Calu3 (cell line): ENCODE measurements around the gene NAALADL2. TPM values are rescaled to one million over a fixed set of nuclear protein-coding genes. Genes with fewer than 3 reads are reported as not detected.
A peak's percentile ranks its signal among the peaks of the same experiment; 100 is the strongest.

Experiments
- BruUV-seq: library from RNA; stranded (reverse); fragments of 400-500 nt; replicated peaks from 2 replicates; lab custom pipeline; 2021; lab: Mats Ljungman, UMichigan
- CTCF ChIA-PET: fragments of 300-600 bp; sonication (Branson Sonifier 250); formaldehyde crosslinking; loops from one replicate; lab custom pipeline; 2022; ENCODE audit warnings: antibody characterized with exemption; lab: Charles Lee
- DNase-seq: peaks from one replicate; pipeline ENCODE4 v3.0.0; 2022
- H3K27ac Mint-ChIP-seq: one replicate; pipeline ENCODE4 v1.8.0; 2022; ENCODE audit warnings: mixed read lengths; ENCODE audit not compliant: unreplicated experiment
- H3K27me3 Mint-ChIP-seq: one replicate; pipeline ENCODE4 v1.8.0; 2022; ENCODE audit warnings: mixed read lengths; ENCODE audit not compliant: unreplicated experiment
- H3K36me3 Mint-ChIP-seq: one replicate; pipeline ENCODE4 v1.8.0; 2022; ENCODE audit warnings: mild to moderate bottlenecking, moderate library complexity, mixed read lengths; ENCODE audit not compliant: insufficient read depth, unreplicated experiment
- H3K4me1 Mint-ChIP-seq: one replicate; pipeline ENCODE4 v1.8.0; 2022; ENCODE audit warnings: mild to moderate bottlenecking, low read depth, mixed read lengths; ENCODE audit not compliant: unreplicated experiment
- H3K4me3 Mint-ChIP-seq: one replicate; pipeline ENCODE4 v1.8.0; 2022; ENCODE audit warnings: mild to moderate bottlenecking, low read depth, moderate library complexity, mixed read lengths; ENCODE audit not compliant: unreplicated experiment
- H3K9me3 Mint-ChIP-seq: one replicate; pipeline ENCODE4 v1.8.0; 2022; ENCODE audit warnings: low read depth, mixed read lengths; ENCODE audit not compliant: unreplicated experiment
- intact Hi-C: fragments of 100-400 bp; cut with micrococcal nuclease; formaldehyde crosslinking; loops from one replicate; pipeline ENCODE4 v1.10.0; 2022; ENCODE audit not compliant: unreplicated experiment
- total RNA-seq: library from RNA; stranded (reverse); gene quantifications from 2 replicates; pipeline ENCODE4 v1.2.3, GENCODE V29; 2022
- TF ChIP-seq, protein P1 (sequence below): fragments of 200-600 bp; IDR thresholded peaks from one replicate; pipeline ENCODE4 v1.8.0; 2022; ENCODE audit warnings: antibody characterized with exemption; ENCODE audit not compliant: unreplicated experiment

Gene NAALADL2
- total RNA-seq, 1 experiment from 2014 or later = 36.9 TPM

DNA sequence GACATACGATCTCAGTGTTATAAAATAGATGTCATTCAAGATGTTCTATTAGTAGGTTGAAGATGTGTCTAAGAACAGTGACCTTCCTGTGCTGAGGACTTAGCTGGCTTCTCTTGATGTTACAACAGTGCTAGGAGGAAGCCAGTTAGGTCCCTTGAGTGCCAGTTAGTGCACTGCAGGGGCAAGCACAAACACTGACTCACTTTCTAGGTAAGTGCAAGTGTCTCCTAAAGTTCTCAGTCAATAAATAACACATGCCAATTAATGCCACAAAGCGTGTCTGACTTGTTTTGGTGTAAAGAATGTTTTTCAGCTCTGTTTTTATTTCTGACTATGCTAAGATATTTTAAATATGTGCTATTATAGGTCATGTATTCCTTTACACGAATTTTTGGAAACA, 211.8 kb downstream of the NAALADL2 start:
- intact Hi-C loops = loop anchor here (2.0 to 10.0 kb wide), 2 partner anchors 208 to 536 kb away; no protein-coding TSS in a partner anchor
- Mint-ChIP-seq H3K27ac (peak overlapping the region; percentile 49), H3K36me3 (peaks cover 5% of the 10 kb centered on the region), H3K4me1 (peaks cover 33% of the 10 kb centered on the region), H3K9me3 (no peaks in the 10 kb centered on the region), H3K4me3 (no peak overlapping the region), H3K27me3 (no peaks in the 10 kb centered on the region)
- TF ChIP-seq, protein P1, sequence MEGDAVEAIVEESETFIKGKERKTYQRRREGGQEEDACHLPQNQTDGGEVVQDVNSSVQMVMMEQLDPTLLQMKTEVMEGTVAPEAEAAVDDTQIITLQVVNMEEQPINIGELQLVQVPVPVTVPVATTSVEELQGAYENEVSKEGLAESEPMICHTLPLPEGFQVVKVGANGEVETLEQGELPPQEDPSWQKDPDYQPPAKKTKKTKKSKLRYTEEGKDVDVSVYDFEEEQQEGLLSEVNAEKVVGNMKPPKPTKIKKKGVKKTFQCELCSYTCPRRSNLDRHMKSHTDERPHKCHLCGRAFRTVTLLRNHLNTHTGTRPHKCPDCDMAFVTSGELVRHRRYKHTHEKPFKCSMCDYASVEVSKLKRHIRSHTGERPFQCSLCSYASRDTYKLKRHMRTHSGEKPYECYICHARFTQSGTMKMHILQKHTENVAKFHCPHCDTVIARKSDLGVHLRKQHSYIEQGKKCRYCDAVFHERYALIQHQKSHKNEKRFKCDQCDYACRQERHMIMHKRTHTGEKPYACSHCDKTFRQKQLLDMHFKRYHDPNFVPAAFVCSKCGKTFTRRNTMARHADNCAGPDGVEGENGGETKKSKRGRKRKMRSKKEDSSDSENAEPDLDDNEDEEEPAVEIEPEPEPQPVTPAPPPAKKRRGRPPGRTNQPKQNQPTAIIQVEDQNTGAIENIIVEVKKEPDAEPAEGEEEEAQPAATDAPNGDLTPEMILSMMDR = no peak
- BruUV-seq = no TSS peak
- CTCF ChIA-PET = interaction anchor here (2.2 kb wide), 1 partner anchor 209 kb away, joined by 5 read pairs; no protein-coding TSS in a partner anchor
- peak; percentile 63 for DNase-seq

DNA sequence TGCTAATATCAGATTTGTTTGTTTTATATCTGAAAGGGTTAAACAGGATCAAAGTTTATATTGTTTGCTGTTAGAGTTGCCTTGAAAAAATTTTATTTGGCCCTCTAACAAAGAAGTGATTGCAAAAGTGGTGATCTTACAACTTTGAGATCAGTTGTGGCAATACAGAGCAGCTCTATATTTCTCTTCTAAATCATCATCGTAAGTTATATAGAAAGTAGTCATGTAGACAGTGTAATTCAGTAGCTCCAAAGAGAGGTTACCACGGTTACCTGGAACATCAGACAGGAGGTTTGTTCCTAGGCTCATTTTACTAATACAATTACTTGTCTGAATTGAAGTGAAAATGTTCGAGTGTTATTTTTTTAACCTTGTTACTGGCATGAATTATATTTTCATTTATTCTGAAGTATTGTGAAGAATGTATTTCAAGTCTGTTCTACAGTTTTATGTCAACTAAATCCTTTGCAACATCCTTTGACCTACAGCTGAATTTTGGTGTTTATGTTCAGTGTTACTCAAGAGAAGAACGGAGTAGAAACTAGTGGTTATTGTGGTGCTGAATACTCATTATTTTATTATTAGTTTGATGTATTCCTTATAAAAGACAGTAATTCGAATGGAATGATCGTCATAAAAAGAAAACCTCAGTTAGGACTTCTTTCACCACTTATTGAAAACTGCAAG, 214.2 kb downstream of the NAALADL2 start:
- no peaks in the 10 kb centered on the region for H3K27me3 Mint-ChIP-seq

DNA sequence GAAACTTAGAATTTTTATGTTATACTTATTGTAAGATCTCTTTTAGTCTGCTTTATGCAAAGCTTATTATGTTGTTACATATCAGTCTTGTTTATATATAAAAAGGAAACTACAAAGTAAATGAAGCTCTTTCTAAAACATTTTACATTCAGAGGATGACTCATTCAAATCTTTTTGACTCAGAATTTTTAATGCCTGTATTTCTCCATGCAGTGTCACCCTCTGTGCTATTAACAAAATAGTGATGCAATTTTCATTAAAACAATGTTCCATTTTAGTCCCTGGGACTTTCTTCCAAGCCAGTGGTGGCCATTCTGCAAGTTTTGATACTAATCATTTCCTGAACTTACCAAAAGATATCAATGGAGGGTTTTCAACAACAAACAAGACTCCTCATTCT, 216.1 kb downstream of the NAALADL2 start:
- Mint-ChIP-seq H3K9me3 (no peaks in the 10 kb centered on the region), H3K27me3 (no peaks in the 10 kb centered on the region), H3K36me3 (peaks cover 5% of the 10 kb centered on the region), H3K27ac (no peak overlapping the region), H3K4me3 (no peak overlapping the region), H3K4me1 (peaks cover 33% of the 10 kb centered on the region)
- CTCF ChIA-PET = no interaction called here
- BruUV-seq = no TSS peak
- intact Hi-C loops = loop anchor here (10.0 kb wide), 1 partner anchor 540 kb away; no protein-coding TSS in a partner anchor
- no peak for DNase-seq
- TF ChIP-seq, protein P1 = no peak

More for the DNA sequence above, 214.2 kb downstream of the NAALADL2 start:
- peaks cover 5% of the 10 kb centered on the region for H3K36me3 Mint-ChIP-seq
- BruUV-seq = no TSS peak
- no peaks in the 10 kb centered on the region for H3K9me3 Mint-ChIP-seq
- H3K27ac Mint-ChIP-seq = peak overlapping the region; percentile 47
- DNase-seq = no peak
- CTCF ChIA-PET = no interaction called here
- no peak overlapping the region for H3K4me3 Mint-ChIP-seq
- H3K4me1 Mint-ChIP-seq = peaks cover 33% of the 10 kb centered on the region
- TF ChIP-seq, protein P1 = no peak
- intact Hi-C loops = loop anchor here (10.0 kb wide), 1 partner anchor 539 kb away; no protein-coding TSS in a partner anchor

DNA sequence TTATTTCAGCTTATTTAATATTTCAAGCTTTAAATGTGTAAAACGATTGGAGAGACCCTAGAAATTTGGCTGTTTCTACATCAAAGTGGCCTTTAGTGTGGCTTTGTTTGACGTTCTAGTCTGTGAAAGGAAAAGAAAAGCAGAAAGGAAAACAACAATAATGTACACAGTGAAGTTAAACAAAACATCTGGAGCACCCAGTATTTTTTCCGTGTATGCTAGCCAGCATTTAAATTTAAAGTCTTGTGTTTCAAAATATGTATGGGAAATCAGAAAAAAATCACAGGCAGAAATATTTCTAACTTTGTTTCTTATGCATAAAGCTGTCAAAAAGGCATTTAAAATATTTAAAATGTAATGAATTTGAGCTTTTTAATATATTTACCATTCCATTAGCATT, 218.1 kb downstream of the NAALADL2 start:
- no TSS peak for BruUV-seq
- Mint-ChIP-seq H3K9me3 (no peaks in the 10 kb centered on the region), H3K27ac (no peak overlapping the region), H3K36me3 (no peaks in the 10 kb centered on the region), H3K4me1 (peaks cover 14% of the 10 kb centered on the region), H3K4me3 (no peak overlapping the region), H3K27me3 (no peaks in the 10 kb centered on the region)
- no peak for DNase-seq
- CTCF ChIA-PET = no interaction called here
- intact Hi-C loops = loop anchor here (10.0 kb wide), 1 partner anchor 542 kb away; no protein-coding TSS in a partner anchor
- TF ChIP-seq, protein P1 = no peak
